Stimulated activated CD4-positive, alpha-beta T cell treated with anti-CD3 and anti-CD28 coated beads, TNF-alpha, amount 100 ng/mL, for 1 hour (primary cell): ENCODE data around the gene HOXC9.

Source experiments
- DNase-seq, 3 donors: peaks; one replicate each; pipeline ENCODE4 v3.0.0-alpha.2; 2020; ENCODE audit warnings: low read depth in 3 of 3, low spot score in 1 of 3

Gene HOXC9

DNA sequence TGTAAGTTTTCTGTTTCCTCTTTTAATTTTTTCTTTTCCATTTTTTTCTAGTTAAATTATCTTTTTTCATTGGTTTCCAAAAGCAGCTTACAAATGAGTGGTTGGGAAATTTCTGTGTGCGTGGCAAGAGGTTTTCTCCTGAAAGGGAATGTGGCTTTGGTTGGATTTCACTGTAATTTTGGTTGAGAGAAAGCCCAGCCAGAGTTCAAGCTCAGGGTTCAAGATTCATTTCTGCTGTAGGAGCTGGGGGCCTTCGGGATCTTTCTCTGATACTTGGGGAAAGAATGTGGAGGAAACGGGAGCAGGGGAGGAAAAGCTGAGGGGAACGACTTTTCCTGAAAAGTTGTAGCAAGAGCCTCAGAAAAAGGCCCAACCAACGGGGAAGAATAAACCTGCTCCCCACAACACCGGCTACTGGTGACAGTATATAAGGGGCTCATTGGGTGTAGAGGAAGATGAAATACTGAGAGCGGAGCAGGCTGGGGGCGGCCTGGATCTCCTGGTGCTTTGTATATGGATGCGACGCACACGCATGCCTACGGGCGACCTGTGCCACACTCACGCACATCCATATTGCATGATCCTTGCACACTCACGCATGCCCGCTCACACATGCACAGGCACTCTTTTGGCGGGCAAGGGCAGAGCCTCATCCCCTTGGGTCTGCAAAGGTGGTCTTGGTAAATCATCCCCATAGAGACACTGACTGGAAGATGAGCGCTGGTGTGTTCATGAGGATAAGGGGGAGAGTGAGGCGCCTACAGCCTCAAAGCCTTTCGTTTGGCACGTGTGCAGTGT is 13.1 kb upstream of the HOXC9 start:
- DNase-seq = no peak

DNA sequence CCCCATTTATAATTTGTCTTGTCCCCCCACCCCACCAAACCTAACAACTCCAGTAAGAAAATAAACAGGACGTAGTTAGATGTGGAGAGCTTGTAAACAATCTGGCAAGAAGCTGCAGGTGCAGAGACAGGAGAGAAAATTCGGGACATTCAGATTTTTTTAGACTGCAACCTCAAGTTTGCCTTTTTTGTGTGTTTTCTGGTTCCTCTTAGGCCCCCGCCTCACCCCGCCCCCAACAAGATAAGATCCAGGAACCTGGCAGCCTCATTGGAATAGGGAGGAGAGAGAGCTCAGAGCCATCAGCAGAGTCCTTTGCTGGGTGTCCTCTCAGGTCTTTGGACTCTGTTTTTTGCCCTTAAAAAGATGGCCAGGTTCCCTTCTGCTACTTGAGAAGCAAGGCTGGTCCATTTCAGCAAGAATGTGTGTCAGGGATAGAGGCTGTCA is 12.2 kb upstream of the HOXC9 start:
- DNase-seq = no peak

DNA sequence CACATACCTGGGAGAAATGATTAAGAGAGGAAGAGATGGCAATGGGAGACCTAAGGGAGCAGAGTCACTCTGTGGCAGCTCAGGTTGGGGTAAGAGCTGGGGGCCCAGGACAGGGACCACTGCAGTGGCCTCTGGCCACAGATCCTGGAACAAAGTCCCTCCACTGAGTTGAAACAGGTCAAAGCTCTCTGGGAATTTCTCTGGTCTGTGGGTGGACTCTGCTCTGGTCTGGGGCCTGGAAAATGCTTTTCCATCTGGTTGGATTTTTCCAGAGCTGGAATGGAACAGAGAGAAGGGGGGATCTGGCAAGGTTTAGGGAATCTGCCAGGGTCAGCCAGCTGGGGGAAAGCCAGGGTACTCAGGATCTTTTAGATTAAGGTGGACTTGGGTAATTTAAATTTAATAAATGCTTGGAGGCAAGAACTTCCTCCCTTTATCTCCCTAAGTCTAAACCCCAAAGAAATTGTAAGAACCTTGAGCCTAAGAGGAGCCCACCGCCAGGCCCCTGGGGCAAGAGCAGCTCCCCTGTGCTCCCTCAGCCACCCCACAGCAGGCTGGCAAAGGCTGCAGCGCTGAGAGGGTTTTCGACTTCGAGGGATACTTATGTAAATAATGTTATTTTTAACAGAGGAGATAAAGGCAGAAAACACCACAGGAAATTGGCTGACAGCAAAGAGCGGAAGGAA is 11.3 kb upstream of the HOXC9 start:
- DNase-seq = no peak

DNA sequence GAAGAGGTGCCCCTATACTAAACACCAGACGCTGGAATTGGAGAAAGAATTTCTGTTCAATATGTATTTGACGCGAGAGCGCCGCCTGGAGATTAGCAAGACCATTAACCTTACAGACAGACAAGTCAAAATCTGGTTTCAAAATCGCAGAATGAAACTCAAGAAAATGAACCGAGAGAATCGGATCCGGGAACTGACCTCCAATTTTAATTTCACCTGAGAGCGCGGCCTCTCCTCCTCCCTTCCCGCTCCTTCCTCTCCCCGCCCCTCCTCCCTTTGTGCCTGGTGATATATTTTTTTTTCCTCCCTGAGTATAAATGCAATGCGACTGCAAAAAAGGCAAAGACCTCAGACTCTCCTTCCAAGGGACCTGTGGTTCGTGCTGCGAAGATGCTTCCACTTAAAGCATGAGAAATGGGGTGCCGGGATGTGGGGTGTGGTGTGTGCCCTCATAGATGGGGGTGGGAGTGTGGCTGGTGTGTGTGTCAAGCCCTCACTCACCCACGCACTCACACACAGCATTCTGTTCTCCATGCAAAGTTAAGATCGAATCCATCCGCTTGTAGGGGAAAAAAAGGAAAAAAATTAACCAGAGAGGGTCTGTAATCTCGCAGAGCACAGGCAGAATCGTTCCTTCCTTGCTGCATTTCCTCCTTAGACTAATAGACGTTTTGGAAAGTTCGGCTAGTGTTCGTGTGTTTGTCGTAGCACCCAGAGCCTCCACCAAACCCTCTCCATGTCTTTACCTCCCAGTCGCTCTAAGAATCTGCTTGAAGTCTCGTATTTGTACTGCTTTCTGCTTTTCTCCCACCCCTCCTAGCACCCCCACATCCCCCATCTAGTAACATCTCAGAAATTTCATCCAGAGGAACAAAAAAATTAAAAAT is 10.5 kb upstream of the HOXC9 start:
- no peak for DNase-seq

DNA sequence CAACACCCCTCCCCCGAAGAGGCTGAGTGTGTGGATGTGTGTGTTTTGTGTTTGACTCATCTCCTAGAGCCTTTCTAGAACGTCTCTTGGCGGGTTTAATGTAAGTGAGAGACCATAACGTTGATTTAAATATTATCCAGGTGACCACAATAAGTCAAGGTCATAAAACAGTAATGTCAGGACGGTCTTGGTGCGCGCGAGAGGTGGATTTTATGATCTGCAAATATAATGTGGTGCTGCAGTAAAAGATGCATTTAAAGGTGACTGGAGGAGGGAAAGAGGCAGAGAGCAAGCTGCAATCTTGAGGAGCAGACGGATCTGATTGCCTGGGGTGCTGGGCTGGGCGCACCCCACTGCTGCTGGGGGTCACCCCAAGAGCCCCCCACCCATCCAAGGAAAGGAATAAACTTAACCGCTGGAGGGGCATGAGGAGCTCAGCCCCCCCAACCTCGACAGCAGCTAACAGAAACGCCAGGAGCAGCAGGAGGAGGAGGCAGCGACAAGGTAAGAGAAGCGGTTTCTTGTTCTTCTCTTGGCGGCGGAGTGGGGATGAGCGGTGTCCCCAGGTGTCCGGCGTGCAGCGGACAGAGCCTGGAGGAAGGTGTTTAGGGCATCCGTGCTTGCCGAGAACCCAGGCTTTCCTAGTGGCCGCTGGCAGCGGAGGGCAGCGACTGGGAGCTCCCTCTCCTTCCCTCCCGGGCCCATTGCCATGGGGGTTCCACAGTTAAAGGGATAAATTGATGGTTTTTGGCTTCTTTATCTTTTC is 9.5 kb upstream of the HOXC9 start:
- no peak for DNase-seq

DNA sequence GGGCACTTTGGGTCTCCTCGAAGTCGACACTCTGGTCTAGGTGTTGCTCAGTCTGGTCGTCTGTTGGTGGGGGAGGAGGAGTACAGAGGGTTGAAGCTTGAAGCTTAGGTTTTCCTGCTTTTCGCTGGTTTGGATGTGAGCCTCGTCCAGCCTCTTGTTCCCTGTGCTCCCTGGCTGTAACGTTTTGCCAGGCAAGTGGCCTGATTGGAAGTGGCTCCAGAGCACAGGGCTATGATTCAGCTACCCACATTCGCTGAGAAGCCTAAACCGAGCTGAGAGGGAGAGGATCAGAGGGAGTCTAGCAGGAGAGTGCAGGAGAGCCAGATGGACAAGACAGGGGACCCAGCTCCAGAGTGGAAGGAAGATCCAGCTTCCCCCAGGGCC is 8.9 kb upstream of the HOXC9 start:
- DNase-seq = no peak

DNA sequence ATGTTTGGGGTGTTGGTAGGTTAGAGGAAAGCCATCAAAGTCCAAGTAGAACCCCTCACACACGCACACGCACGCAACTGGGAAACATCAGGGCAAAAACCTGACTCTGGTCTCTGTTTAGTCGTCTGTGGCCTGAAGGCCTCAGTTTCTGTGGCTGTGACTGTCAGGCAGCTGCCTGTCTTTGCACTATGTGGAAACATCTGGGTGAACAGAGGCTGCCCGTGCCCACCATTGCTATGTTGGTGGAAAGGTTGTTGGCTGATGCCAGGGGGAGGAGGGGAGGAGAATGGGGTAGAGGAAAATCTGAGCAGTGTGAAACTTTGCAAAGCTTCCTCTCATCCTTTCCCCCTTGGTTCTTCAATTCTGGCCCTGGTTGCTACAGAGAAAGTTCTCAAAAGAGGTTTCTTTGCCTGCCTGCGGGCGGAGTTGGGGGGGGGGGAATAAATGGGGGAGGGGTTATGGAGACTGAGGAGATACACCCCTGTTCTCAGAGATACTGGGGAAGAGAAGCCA is 7.5 kb upstream of the HOXC9 start:
- no peak for DNase-seq

DNA sequence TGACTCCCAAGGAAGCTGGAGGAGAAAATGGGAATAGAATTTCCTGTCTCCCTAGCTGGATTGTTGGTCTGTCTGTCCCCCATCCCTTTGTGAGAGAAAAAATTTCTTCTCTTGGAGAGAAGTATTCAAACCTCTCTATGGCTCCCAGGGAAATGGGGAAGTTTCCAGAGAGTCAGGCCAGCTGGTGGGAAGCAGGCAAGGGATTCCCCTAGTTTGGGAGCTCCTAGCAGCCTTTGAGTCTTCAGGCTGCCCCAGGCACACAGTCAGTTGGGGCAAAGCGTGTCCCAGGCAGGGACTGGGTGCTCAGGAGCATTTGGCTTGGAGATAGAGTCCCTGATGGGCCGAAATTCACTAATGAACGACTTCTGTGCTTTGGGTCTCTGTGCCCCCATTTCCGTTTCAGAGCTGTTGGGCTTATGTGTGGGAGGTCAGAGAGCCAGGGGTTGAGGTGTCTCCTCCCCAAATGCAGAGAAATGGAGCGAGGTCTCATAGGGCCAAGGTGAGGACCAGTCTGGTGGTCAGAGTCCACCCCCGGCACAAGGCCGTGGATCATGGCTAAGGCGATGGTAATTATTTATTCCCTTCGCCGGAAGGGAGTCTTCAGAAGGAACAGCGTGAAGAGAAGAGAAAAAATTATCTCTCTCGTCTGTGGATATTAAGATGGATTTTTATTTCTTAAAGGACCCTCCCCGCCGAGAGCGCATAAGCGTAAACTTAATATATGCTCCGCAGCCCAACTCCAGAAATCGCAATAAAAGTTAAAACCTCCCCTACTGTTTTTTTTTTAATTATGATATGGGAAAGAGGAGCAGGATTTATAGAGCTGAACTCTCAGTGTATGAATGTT is 6.6 kb upstream of the HOXC9 start:
- DNase-seq = no peak

DNA sequence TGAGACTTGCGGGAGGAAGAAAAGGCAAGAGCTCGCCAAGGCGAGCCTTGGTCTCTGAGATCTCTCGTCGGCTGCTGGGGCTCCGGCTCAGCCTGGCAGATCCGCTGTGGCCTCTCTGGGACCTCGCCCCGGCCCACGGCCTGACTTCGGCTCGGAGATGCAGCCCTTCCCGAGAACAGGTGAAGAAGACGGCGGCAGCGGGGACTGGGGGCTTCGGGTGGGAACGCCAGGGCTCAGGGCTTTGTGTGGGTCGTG is 6.0 kb upstream of the HOXC9 start:
- no peak for DNase-seq

DNA sequence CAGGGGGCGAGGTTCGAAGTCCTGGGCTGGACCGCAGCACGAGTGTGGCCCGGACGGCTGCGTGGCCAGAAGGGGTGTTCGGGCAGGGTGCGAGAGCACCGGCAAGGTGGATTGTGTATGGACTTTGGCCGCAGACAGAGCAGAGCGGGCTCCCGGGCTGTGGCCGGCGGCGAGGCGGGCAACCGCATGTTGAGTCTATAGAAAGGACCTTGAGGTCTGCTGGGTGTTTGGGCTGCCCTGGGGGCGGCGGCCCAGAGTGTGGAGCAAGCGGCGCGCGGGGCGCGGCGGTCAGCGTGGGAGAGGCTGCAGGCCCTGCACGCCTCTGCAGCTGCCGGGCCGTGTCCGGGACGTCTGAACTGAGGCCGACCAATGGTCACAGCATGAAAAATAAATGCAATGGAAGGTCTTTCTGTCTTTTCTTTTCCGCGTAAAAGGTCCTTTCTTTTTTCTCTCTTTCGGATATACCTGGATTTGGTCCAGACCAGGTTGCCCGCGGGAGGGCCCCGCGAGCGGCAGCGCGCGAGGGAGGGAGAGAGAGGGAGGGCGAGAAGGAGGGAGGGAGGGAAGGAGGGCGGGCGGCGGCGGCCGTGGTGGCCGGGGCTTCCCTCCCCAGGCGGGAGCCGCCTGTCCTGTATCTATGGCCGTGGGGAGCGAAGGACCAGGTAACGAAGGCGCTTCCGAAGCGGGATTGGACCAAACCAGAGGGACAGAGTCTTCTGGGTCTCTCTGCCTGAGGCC is 5.5 kb upstream of the HOXC9 start:
- DNase-seq = no peak

DNA sequence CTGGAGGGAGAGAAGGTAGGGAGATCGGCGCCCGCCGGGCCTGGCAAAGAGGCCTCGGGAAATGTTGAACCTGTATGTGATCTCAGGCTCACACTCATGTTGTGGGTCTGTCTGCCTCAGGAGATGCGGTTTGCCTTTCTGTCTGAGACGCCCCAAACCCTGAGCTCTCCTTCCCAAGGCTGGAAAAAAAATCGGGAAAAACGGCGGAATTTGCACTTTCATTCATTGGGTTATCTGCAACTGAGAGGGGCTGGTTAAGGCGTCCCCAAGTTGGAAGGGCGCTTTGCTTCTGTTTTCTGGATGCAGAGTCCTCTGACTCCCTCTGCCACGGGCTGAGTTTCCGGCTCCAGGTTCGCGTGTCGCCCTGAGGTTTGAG is 5.0 kb upstream of the HOXC9 start:
- DNase-seq = no peak

DNA sequence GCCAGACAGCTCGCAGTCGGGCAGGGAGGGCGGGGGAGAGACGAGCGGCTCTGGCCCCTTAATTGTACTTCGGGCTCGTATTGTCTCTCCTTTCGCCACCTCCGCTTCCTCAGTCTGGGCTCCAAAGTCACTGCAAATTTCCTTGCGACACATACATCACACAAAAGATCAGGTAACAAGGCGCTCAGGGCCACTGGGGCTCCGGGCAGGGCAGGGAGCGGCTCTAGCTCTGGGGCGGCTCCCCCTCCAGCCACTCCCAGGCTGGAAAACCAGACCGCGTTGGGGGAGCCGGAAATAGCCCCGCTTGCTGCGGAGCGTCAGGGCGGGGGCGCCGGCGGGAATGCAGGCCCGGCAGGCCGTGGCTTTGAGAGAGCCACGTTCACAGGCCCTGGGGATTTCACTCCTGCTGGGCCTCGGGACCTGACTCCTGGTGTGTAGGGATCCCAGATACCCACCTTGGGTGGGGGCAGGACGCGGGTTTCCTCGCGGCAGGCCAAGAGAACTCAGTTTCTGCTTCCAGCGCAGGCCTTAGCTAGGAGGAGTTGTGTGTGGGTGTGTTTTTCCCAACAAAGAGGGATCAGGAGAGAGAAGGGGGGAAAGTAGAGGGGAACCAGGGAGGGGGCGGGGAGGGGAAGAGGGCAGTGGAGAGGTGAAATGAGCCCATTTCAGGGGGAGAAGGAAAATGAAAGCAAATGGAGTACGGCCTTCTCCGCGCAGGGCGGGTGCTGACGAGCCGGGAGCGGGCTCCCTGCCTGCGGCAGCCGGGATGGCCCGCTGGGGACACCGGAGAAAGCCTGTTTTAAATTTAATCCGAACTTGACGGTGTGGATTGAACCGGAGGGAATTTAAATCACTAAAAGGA is 4.4 kb upstream of the HOXC9 start:
- no peak for DNase-seq

DNA sequence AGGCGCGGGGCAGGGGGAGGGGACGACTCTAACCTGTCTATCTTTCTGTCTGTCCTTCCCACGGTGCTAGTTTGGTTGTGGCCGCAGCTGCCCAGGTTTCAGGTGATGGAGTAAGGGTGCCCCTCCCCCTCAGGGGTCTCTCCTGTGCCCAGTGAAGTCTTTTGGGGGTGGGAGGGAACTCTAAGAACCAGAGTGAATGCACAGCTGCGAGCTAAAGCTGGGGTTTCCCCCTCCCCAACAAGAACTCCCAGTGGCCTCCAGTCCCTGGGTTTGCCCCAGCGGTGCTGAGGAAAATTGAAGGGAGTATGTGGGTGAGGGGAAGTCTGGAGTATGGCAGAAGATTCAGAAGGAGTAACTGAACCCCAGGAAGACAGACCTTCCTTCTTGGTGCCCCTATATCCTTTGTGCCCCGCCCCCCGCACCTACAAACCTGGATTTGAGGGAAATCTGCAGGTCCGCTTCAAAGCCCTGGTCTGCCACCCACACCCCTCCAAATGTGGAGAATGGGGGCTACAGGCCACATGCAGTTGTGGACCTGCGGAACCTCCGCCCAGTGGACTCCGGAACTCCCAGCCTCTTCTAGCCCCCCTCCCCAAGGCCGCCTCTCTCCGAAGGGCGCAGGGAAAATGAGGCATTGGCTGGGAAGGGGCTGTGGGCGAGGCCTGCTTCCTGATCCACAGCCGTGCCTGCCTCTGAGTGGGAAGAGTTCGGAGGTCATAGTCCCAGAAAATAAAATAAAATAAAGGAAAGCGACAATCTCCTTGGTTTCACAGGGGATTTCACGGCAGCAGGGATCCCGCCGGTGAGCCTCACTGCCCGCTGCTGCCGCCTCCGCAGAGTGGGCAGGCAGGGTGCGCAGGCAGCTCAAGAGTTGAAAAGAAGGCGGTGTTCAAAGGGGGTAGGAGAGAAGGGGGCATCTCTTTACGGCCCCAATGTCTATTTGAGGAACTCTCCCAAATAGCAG is 3.4 kb upstream of the HOXC9 start:
- no peak for DNase-seq

DNA sequence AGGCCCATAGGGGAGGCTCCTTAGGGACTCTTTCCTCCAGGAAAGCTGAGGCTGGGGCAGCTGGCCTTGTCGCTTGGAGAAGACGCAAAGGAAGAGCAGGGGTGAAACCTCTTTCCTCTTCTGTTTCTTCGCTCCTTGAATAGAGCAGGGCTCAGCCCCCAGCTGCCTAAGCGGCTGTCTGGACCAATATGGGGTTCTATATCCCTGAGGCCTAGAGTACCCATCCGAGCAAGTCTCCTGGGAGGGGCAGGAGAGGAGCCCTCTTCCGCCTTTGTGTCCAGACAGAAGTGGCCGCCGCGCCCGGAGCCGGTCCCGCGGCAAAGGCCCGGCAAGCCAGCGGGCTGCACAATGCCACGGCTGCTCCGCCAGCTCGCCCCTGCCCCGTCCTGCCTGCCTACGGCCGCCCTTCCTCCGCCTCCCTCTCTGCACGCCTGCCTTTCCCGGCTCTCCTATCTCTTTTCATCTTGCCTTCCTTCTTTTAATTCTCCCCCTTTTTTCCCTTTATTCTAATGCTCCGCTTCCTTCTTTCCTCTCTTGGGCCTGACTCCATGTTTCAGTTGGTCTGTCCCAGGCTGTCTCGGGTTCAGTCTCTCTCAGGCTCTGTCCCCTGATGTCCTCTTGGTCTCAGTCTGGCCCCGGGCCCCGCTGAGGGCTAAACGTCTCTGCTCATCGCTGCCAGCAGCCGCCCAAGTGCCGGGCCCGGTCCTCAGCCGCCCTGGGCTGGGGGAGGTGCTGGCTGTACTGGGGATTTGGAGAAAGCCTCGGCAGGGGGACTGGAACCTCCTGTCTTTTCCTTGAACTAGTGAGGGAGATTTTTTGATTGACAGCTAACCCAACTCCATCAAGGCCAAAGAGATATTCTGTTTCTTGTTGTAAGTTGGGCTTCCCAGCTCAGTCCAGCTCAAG is 2.5 kb upstream of the HOXC9 start:
- DNase-seq = no peak

DNA sequence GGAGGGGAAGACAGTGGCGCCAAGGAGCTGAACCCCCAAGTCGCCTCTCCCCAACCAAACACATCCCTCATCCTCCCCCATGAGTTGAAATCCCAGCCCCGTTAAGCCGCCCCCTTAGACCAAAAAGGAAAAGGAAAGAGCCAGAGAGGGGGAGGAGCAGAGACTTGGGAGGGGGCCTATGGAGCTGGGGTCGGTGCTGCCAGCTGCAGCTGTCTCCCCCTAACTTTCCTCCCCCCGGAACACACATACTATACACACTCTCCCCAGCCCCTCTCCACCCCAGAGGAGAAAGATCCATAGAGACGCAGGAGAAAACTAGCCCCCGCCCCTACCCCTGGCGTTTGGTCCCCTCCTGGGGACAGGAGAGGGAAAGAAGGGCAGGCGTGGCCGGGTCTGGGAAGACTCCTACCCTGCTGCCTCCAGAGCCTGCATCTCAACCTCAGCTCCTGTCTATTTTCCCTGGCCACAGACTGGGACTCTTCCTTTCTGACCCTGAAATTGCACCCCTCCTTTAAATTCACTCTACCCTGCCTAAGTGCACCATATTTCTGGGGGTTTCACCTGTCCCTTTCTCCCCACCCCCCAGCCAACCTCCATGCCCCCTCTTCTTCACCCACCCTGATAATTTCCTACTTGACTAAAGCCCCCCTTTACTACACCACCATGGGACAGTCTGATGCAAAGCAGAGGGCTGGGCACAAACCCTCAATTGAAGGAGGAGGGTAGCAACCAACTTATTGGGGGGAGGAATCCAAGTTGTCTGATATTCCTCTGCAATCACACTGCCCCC is 1.7 kb upstream of the HOXC9 start:
- DNase-seq = no peak

DNA sequence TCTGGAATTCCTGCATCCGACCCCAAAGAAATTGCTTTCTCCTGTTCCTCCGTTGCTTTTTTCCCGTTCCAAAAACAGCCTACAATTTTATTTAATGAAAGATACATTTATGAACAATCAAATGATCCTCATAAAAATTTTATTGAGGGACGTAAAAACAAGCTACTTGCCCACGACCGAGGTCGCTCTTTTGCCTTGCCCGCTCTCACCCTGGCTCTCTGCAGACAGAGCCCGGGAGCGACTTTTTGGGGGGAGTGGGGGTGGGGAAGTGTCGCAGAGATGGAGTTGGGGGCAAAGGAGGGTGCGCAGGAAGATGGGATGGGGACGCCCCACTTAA is 1.1 kb upstream of the HOXC9 start:
- DNase-seq = no peak
